Bronchial epithelial cell (primary cell): ENCODE results near the gene SMIM45.
A peak's percentile ranks its signal among the peaks of the same experiment; 100 is the strongest.

Experiments used
- DNase-seq: peaks from one replicate; pipeline ENCODE4 v3.0.0-alpha.2; 2010; ENCODE audit warnings: low read depth
- FAIRE-seq: peaks from 2 replicates; lab custom pipeline; 2011; peaks lifted over from hg19 to GRCh38; lab: Jason Lieb, UNC
- H3K27me3 ChIP-seq: 2 replicates; pipeline ENCODE4 v1.5.1; 2011; ENCODE audit warnings: low read length; ENCODE audit not compliant: control insufficient read depth, insufficient read depth
- H3K36me3 ChIP-seq: 2 replicates; pipeline ENCODE4 v1.5.1; 2011; ENCODE audit warnings: low read length; ENCODE audit not compliant: control insufficient read depth, insufficient read depth
- H3K4me3 ChIP-seq: 2 replicates; pipeline ENCODE4 v1.5.1; 2011; ENCODE audit warnings: mild to moderate bottlenecking, low read depth, low read length, control low read depth
- TF ChIP-seq, protein P1 (sequence below): IDR thresholded peaks from 2 replicates; pipeline ENCODE4 v1.5.1; 2011; ENCODE audit warnings: mild to moderate bottlenecking, moderate library complexity, low read length, control low read depth, inconsistent platforms; ENCODE audit not compliant: insufficient read depth, severe bottlenecking

The SMIM45 gene

DNA sequence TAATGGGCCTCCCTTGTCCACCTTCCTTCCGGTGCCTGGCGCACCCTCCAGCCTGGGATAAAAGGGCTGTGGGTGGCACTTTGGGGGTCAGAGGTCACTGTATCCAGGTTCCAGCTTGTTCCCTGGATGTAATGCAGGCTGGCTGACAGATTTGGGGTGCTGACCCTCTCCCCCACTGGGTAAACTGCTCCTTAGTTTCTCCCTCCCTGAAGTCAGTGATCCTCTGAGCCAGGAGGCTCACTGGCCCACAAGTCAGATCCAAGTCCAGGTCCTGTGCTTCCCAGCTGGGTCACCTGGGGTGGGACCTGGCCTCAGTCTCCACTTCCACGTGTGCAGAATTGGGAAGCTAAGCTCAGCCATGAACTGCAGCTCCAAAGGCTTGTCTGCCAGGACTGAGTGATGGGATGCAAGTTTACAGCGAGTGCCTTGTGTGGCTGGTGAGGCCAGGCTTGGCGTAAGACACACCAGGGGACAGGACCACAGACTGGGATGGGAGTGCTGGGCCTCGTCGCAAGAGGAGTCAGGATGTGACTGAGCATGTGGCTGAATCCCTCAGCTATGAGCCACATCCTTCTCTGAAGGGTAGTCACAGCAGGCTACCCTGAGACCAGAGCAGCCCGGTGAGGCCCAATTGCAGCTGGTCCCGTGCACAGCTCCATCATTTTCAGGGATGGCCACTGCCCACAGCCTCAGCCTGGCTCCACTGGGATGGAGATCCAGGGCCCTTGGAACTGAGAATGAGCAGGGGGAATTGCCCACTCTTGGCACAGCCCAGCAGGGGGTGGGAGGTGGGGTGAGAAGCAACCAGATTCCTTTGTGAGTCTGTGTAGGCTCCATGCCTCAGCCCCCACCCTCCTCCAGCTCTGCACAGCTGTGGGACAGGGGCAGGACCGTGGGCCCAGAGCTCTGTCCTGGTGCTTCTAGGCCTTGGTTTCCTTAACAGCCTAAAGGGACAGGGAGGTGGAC, 44.2 kb upstream of the SMIM45 start:
- no peak overlapping the region for H3K4me3 ChIP-seq
- peaks cover 27% of the 10 kb centered on the region for H3K36me3 ChIP-seq
- peak; percentile 92 for FAIRE-seq
- DNase-seq, result no peak
- TF ChIP-seq, protein P1, sequence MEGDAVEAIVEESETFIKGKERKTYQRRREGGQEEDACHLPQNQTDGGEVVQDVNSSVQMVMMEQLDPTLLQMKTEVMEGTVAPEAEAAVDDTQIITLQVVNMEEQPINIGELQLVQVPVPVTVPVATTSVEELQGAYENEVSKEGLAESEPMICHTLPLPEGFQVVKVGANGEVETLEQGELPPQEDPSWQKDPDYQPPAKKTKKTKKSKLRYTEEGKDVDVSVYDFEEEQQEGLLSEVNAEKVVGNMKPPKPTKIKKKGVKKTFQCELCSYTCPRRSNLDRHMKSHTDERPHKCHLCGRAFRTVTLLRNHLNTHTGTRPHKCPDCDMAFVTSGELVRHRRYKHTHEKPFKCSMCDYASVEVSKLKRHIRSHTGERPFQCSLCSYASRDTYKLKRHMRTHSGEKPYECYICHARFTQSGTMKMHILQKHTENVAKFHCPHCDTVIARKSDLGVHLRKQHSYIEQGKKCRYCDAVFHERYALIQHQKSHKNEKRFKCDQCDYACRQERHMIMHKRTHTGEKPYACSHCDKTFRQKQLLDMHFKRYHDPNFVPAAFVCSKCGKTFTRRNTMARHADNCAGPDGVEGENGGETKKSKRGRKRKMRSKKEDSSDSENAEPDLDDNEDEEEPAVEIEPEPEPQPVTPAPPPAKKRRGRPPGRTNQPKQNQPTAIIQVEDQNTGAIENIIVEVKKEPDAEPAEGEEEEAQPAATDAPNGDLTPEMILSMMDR, result no peak
- peaks cover 18% of the 10 kb centered on the region for H3K27me3 ChIP-seq

GRCh38 chr22:41908411-41909309, 43.3 kb upstream of the SMIM45 start:
- DNase-seq (no peak), FAIRE-seq (peak; percentile 75)
- Histone ChIP-seq H3K4me3 (no peak overlapping the region), H3K36me3 (peaks cover 20% of the 10 kb centered on the region), H3K27me3 (peaks cover 28% of the 10 kb centered on the region)
- TF ChIP-seq, protein P1, result no peak

GRCh38 chr22:41909310-41910049, 42.5 kb upstream of the SMIM45 start:
- TF ChIP-seq, protein P1, result no peak
- no peak for DNase-seq
- Histone ChIP-seq H3K4me3 (no peak overlapping the region), H3K36me3 (peaks cover 16% of the 10 kb centered on the region), H3K27me3 (peaks cover 30% of the 10 kb centered on the region)
- FAIRE-seq, result no peak

DNA sequence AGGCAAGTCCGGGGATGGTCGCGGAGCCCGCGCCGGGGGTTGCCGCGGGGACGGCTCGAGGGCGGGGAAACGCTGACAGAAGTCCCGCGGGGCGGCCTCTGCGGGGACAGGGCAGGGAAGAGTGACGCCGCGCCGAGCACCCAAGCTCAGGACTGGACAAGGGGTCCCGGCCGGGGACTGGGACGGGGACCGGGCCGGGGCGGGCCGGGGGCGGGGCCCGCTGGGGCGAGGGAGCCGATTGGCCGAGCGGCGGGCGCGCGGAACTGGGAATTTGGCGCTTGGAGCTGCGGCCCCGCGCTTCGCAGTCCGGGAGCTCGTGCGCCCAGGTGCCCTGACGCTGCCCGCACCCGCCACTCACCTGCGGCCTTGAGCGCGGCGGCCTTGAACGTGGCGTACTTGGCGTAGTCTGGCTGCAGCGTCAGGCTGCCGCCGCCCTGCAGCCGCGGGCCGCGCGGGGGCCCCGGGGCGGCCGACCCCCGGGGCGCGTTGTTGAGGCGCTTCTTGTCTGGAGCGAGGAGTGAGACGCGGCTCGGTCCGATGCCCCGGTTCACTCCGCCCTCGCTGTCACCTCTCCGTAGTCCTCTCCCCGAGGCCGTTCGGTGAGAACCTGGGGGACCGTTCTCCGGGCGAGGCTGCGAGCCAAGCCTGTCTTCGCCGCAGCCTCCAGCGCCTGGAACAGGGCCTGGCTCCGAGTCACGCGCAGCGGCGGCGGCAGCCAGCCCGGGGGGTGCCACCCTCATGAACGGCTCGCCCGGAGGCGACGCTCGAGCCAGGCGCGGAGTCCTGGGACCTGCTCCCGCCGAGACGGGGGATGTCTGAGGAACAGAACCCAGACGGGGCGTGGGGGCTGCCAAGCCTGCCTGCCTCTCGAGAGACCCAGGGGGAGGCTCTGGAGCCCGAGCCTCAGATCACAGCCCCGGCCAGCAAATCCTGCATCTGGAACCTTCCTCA, 41.6 kb upstream of the SMIM45 start:
- DNase-seq (no peak), FAIRE-seq (no peak)
- Histone ChIP-seq H3K4me3 (no peak overlapping the region), H3K27me3 (peaks cover 35% of the 10 kb centered on the region), H3K36me3 (peaks cover 9% of the 10 kb centered on the region)
- TF ChIP-seq, protein P1, result no peak
